Measurements from ENCODE around the gene KDR.

- no peak for TF ChIP-seq CTCF (IDR thresholded peaks at IDR 0.05 in 4 of 5, conservative IDR thresholded peaks at IDR 0.05 in 1 of 5)
- TF ChIP-seq POLR2A (IDR thresholded peaks at IDR 0.05) = no peak
These were observed 93.2 kb downstream of the KDR start for GRCh38 chr4:55032179-55032578.

All from gastrocnemius medialis (tissue), 4 donors.